Epithelial cell of proximal tubule (primary cell): ENCODE data around the gene MEI1. TPM values are rescaled to one million over a fixed set of nuclear protein-coding genes. Genes with fewer than 3 reads are reported as not detected.
"Not testable (repeated sequence)": the region's sequence is repeated elsewhere in the genome, so short reads cannot be mapped to it uniquely, and the experiment has no call there.

ENCODE experiments used
- DNase-seq: peaks from one replicate; pipeline ENCODE4 v3.0.0-alpha.2; 2011; ENCODE audit warnings: low read depth
- H3K4me3 ChIP-seq: 2 replicates; pipeline ENCODE4 v1.5.1; 2011; ENCODE audit warnings: low read depth, mild to moderate bottlenecking, low read length
- total RNA-seq: library from RNA; depleted of rRNA; stranded (reverse); fragments of >200 nt; gene quantifications from 2 replicates; pipeline ENCODE4 v1.2.3, GENCODE V29; 2015
- TF ChIP-seq, protein P1 (sequence below): conservative IDR thresholded peaks from 2 replicates; pipeline ENCODE4 v1.5.1; 2012; ENCODE audit warnings: low read depth, mild to moderate bottlenecking, low read length

Gene MEI1
- total RNA-seq, 1 donor from 2014 or later, result 0.35 TPM

DNA sequence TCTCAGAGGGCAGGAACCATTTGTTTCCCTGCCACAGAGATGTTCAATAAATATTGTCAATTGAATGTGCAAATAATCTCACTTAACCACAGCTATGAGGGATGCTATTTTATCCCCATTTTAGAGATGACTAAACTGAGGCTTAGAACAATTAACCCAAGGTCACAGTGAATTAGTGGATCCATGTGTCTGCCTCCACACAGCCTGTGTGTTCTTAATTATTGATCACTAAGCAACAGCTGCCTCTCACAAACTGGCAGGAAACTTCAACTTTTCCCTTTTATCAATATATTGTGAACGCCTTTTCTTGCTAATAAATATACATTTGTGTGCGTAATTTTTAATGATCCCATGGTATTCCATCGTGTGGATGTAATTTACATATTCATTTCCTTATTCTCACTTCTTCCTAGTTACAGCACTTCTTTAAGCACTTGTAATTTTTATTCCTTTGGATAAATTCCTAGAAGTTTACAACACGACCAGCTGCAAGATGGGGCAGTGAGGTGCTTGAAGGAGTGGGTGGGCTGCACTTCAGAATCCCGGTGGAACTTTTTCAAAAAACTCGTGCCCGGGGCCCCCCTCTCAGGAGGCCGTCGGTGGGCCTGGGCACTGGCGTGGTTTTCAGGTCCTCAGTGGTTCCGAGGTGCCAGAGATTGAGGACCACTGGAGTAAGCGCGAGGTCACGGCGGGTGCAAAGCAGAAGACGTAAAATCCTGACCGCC, 132.7 kb downstream of the MEI1 start:
- H3K4me3 ChIP-seq, result peak overlapping the region; percentile 89
- TF ChIP-seq, protein P1, sequence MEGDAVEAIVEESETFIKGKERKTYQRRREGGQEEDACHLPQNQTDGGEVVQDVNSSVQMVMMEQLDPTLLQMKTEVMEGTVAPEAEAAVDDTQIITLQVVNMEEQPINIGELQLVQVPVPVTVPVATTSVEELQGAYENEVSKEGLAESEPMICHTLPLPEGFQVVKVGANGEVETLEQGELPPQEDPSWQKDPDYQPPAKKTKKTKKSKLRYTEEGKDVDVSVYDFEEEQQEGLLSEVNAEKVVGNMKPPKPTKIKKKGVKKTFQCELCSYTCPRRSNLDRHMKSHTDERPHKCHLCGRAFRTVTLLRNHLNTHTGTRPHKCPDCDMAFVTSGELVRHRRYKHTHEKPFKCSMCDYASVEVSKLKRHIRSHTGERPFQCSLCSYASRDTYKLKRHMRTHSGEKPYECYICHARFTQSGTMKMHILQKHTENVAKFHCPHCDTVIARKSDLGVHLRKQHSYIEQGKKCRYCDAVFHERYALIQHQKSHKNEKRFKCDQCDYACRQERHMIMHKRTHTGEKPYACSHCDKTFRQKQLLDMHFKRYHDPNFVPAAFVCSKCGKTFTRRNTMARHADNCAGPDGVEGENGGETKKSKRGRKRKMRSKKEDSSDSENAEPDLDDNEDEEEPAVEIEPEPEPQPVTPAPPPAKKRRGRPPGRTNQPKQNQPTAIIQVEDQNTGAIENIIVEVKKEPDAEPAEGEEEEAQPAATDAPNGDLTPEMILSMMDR, result no peak
- DNase-seq, result no peak

DNA sequence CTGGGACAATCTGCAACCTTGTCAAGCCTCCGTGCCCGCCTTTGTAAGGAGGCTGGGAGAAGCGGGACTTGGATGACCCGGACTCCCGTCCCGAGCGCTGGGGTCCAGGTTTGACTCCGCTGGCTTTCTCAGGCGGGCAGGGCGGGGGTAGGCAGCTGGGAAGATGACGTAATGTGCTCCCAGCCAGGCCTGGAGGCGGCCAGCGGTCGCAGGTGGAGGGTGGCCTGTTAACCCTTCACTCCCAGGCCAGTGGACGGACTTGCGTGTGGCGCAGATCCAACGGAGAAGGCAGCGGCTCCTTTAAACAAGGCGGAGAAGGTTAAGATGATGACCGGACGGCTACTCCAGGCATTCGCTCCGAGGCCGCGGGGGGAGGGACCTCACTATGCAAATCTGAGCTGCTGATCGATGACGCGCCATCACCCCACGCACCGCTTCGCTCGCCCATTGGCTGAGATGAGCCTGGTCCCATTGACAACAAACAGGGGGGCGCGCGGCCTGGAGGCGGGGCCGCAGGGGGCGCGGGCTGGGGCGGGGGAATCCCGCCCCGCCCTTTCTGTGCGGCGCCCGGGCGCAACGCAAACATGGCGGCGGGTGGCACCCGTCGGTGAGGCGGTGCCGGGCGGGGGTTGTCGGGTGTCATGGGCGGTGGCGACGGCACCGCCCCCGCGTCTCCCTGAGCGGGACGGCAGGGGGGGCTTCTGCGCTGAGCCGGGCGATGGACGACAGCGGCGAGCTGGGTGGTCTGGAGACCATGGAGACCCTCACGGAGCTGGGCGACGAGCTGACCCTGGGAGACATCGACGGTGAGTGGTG, 133.5 kb downstream of the MEI1 start, which contains the start of gene SREBF2:
SREBF2 (plus strand) TSS at position 553 of the 816 bp plus-strand sequence; CDS start at position 719, 166 bp downstream.
- peak; percentile 96 for DNase-seq

DNA sequence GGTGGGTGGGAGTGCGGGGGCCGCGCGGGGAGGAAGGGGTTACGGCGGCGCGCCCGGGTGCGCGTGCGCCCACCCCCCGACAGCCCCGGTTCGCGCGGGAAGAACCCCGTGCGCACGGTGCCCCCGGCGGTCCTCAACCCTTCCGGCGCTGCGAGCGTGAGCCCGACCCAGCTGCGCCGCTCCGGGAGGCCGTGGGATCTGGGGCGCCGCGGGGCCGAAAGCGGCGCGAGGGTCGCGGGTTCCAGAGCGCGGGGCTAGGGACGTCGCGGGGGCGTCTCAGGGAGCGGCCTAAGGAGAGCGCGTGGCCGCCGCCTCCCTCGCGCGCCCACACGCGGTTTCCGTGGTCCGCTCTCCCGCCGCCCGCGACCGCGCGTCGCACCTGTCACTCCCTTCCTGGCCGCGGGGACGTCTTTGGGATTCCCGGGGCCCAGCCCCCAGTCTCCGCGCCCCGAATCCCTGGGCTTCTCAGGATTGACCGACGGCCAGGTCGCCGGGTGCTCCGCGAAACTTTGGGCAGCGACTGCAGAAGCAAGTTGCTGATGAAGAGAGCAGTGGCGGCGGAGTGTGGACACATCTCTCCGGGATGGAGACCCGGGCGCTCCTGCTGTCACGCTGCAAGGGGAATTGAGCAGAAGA, 134.2 kb downstream of the MEI1 start:
- H3K4me3 ChIP-seq, result peak overlapping the region; percentile 89
- TF ChIP-seq, protein P1, result no peak
- no peak for DNase-seq

More for the DNA sequence above, 133.5 kb downstream of the MEI1 start, which contains the start of gene SREBF2:
- TF ChIP-seq, protein P1, result no peak
- H3K4me3 ChIP-seq, result peak within 1 kb of the TSS; percentile 89

DNA sequence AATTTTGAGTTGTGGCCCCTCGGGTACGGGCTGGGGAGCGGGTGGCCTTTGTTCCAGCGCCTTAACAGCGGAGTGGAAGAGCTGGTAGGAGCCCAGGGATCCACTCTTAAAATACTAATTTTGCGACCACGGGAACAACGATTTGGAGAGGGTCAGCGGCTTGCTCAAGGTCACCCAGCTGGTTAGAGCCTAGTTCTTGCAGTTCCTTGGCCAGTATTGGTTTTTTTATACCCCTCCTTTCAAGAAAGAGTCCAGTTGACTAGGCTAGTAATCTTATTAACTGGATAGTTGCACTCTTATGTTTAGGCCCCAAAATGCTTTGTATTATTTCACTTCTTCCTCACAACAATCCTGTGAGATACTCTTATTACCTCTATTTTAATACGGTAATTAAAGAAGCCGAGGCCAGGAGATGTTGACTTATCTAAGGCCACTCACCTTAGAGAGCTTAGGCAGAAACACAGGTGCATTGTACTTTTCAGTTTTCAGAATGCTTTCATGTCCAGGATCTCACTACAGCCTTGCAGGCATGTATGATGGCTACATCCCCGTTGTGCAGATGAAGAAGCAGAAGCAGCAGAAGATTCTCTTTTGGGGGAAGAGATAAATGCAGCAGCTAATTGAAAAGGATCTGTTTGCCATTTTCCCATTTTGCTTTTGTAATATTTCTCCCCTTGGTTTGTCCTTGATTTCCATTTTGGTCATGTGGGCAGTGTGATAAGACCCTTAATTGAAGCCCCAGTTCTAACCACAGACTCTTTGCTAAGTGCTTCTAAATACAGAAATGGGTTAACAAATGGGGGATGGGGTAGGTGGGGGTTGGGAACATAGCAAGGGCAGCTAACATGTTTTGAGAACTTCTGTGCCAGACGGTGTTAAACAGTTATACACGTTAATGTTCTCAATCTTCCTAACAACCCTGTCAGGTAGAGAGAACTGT, 135.0 kb downstream of the MEI1 start:
- H3K4me3 ChIP-seq, result peak overlapping the region; percentile 89
- DNase-seq, result no peak
- TF ChIP-seq, protein P1, result no peak

DNA sequence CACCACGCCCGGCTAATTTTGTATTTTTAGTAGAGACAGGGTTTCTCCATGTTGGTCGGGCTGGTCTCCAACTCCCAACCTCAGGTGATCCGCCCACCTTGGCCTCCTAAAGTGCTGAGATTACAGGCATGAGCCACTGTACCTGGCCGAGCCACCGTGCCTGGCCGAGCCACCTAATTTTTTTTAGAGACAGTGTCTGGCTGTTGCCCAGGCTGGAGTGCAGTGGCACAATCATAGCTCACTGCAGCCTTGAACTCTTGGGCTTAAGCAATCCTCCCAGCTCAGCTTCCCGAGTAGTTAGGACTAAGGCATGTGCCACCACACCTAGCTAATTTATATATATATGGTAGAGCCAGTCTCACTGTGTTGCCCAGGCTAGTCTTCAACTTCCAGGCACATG, 136.2 kb downstream of the MEI1 start:
- not testable (repeated sequence) for H3K4me3 ChIP-seq

DNA sequence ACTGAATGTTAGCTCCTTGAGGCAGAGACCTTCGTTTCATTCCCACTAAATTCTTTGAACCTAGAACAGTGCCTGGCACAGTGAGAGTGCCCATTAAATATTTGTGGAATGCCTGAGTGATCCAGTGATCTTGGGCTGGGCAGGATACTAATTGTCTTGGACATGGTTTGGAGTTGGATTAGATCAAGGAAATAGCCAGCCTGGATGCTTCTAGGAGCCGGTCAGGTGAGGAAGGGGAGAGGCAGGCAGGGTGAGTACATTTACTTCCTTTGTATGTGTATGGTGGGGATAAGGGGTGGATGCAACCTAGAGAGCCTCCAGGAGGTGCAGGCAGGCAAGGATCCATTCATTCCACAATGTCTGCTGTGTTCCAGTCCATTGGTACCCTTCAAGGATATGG, 137.2 kb downstream of the MEI1 start:
- DNase-seq, result no peak
- no peak overlapping the region for H3K4me3 ChIP-seq
- TF ChIP-seq, protein P1, result no peak

More for the DNA sequence above, 136.2 kb downstream of the MEI1 start:
- not testable (repeated sequence) for DNase-seq
